PC-3 (cell line): ENCODE results near the gene PSMC1. TPM values are rescaled to one million over a fixed set of nuclear protein-coding genes. Genes with fewer than 3 reads are reported as not detected.

ENCODE experiments used
- ATAC-seq: fragments of 200-7000 bp; cut with Tn5 transposase; 2 replicates; pipeline ENCODE4 v1.9.1; 2020; ENCODE audit warnings: mild to moderate bottlenecking, moderate library complexity
- BruUV-seq: library from RNA; stranded (reverse); fragments of 400-500 nt; replicated peaks from 2 replicates; lab custom pipeline; 2021; lab: Mats Ljungman, UMichigan
- CTCF ChIA-PET: fragments of 300-600 bp; sonication (Branson Sonifier 250); formaldehyde crosslinking; loops from one replicate; lab custom pipeline; 2022; ENCODE audit warnings: antibody characterized with exemption; lab: Charles Lee
- POLR2A ChIA-PET: fragments of 300-600 bp; sonication (Branson Sonifier 250); formaldehyde crosslinking; loops from one replicate; lab custom pipeline; 2022; ENCODE audit warnings: antibody characterized with exemption; ENCODE audit not compliant: unreplicated experiment; lab: Charles Lee
- DNase-seq: peaks from one replicate; pipeline ENCODE4 v3.0.0-alpha.2; 2015
- H2AFZ ChIP-seq: fragments of 300-600 bp; sonication (generic); 2 replicates; pipeline ENCODE4 v1.6.0; 2016; ENCODE audit warnings: antibody characterized with exemption, low read length
- H3F3A ChIP-seq: fragments of 300-600 bp; sonication (generic); one replicate; pipeline ENCODE4 v1.6.0; 2017; ENCODE audit warnings: antibody characterized with exemption, low read length, control low read depth, mild to moderate bottlenecking; ENCODE audit not compliant: unreplicated experiment
- H3K27ac ChIP-seq: fragments of 300-600 bp; sonication (generic); 2 replicates; pipeline ENCODE4 v1.5.1; 2016; ENCODE audit warnings: mild to moderate bottlenecking, low read length
- H3K27me3 ChIP-seq: fragments of 300-600 bp; sonication (generic); 2 replicates; pipeline ENCODE4 v1.6.1; 2016; ENCODE audit warnings: low read length, mixed read lengths
- H3K36me3 ChIP-seq: fragments of 300-600 bp; sonication (generic); 2 replicates; pipeline ENCODE4 v1.6.1; 2016; ENCODE audit warnings: low read depth, mixed run types, low read length, mixed read lengths
- H3K4me1 ChIP-seq: fragments of 300-600 bp; sonication (generic); 2 replicates; pipeline ENCODE4 v1.5.1; 2016; ENCODE audit warnings: low read length; ENCODE audit not compliant: insufficient read depth
- H3K4me2 ChIP-seq: fragments of 300-600 bp; sonication (generic); 2 replicates; pipeline ENCODE4 v1.6.0; 2016; ENCODE audit warnings: low read length
- H3K4me3 ChIP-seq: fragments of 300-600 bp; sonication (generic); 2 replicates; pipeline ENCODE4 v1.5.1; 2016; ENCODE audit warnings: mild to moderate bottlenecking, low read length, mixed read lengths
- H3K79me2 ChIP-seq: fragments of 300-600 bp; sonication (generic); 2 replicates; pipeline ENCODE4 v1.6.1; 2017; ENCODE audit warnings: low read length, mixed read lengths
- H3K9ac ChIP-seq: fragments of 300-600 bp; sonication (generic); 2 replicates; pipeline ENCODE4 v1.6.0; 2016; ENCODE audit warnings: mild to moderate bottlenecking, low read length
- H3K9me2 ChIP-seq: fragments of 300-600 bp; sonication (generic); replicated peaks from 2 replicates; pipeline ENCODE4 v1.6.1; 2016; ENCODE audit warnings: mixed run types, low read length, mixed read lengths
- H3K9me3 ChIP-seq: fragments of 300-600 bp; sonication (generic); 2 replicates; pipeline ENCODE4 v1.6.1; 2016; ENCODE audit warnings: low read length, mixed read lengths
- H4K20me1 ChIP-seq: fragments of 300-600 bp; sonication (generic); 2 replicates; pipeline ENCODE4 v1.6.1; 2016; ENCODE audit warnings: low read length, mixed read lengths
- CTCF ChIP-seq: fragments of 300-600 bp; sonication (generic); conservative IDR thresholded peaks from 2 replicates; pipeline ENCODE4 v1.5.1; 2017; ENCODE audit warnings: antibody characterized with exemption, low read depth, mild to moderate bottlenecking, low read length
- EZH2 ChIP-seq: fragments of 300-600 bp; sonication (generic); IDR thresholded peaks from one replicate; pipeline ENCODE4 v1.6.1; 2017; ENCODE audit warnings: antibody characterized with exemption, mild to moderate bottlenecking, low read length; ENCODE audit not compliant: unreplicated experiment
- EZH2phosphoT487 ChIP-seq: fragments of 300-600 bp; sonication (generic); IDR thresholded peaks from 2 replicates; pipeline ENCODE4 v1.6.1; 2018; ENCODE audit warnings: mild to moderate bottlenecking, antibody characterized with exemption, low read length, borderline replicate concordance
- intact Hi-C: fragments of 100-400 bp; cut with micrococcal nuclease; formaldehyde crosslinking; loops from 2 replicates; pipeline ENCODE4 v1.9.0; 2023
- total RNA-seq: library from RNA; depleted of rRNA; stranded (reverse); fragments of >200 nt; gene quantifications from 2 replicates; pipeline ENCODE4 v1.2.3, GENCODE V29; 2014

PSMC1 gene
- total RNA-seq, 1 experiment from 2014 or later, result 208 TPM

- Histone ChIP-seq H3K79me2 (no peaks in the 10 kb centered on the region), H3K4me1 (no peaks in the 10 kb centered on the region), H3K27ac (no peak overlapping the region), H3K4me3 (no peak overlapping the region), H3K9me2 (no peaks in the 10 kb centered on the region), H2AFZ (no peak overlapping the region), H3K9ac (no peak overlapping the region), H3K9me3 (no peaks in the 10 kb centered on the region), H4K20me1 (no peaks in the 10 kb centered on the region; the same call in 1 of the 2 replicates), H3K4me2 (no peak overlapping the region), H3K27me3 (no peaks in the 10 kb centered on the region), H3K36me3 (peaks cover 5% of the 10 kb centered on the region; the same call in 1 of the 2 replicates), H3F3A (no peaks in the 10 kb centered on the region)
- ATAC-seq, result no peak
- no peak for TF ChIP-seq EZH2
- no peak for TF ChIP-seq EZH2phosphoT487
- no peak for TF ChIP-seq CTCF
- ChIA-PET POLR2A (no interaction called here), CTCF (interaction anchor here (0.7 kb wide), 1 partner anchor 576 kb away, joined by 4 read pairs; no protein-coding TSS in a partner anchor)
- intact Hi-C loops, result no loop called here
- BruUV-seq, result no TSS peak
- DNase-seq, result no peak
Observed at GRCh38 chr14:90303473-90303872, 47.1 kb downstream of the PSMC1 start.

- CTCF ChIA-PET, result no interaction called here
- no peaks in the 10 kb centered on the region for H3K9me3 ChIP-seq
- H3K79me2 ChIP-seq, result no peaks in the 10 kb centered on the region
- no peak overlapping the region for H2AFZ ChIP-seq
- H3K36me3 ChIP-seq, result peaks cover 8% of the 10 kb centered on the region; the same call in 1 of the 2 replicates
- no peak overlapping the region for H3K4me2 ChIP-seq
- H3K27ac ChIP-seq, result no peak overlapping the region
- H3K27me3 ChIP-seq, result no peaks in the 10 kb centered on the region
- H3K4me3 ChIP-seq, result no peak overlapping the region
- no peak for TF ChIP-seq EZH2phosphoT487
- no peak for TF ChIP-seq CTCF
- no peak for TF ChIP-seq EZH2
- no peaks in the 10 kb centered on the region for H3F3A ChIP-seq
- POLR2A ChIA-PET, result no interaction called here
- intact Hi-C loops, result no loop called here
- no peak for DNase-seq
- BruUV-seq, result no TSS peak
- no peaks in the 10 kb centered on the region; the same call in 1 of the 2 replicates for H4K20me1 ChIP-seq
- ATAC-seq, result no peak
- H3K9ac ChIP-seq, result no peak overlapping the region
- H3K4me1 ChIP-seq, result no peaks in the 10 kb centered on the region
- no peaks in the 10 kb centered on the region for H3K9me2 ChIP-seq
Observed at GRCh38 chr14:90304502-90304901, 48.1 kb downstream of the PSMC1 start.

- Histone ChIP-seq H3K27ac (no peak overlapping the region), H3K4me1 (no peaks in the 10 kb centered on the region), H3K9me3 (no peaks in the 10 kb centered on the region), H4K20me1 (no peaks in the 10 kb centered on the region; the same call in 1 of the 2 replicates), H3K4me2 (no peak overlapping the region), H3K9me2 (no peaks in the 10 kb centered on the region), H2AFZ (no peak overlapping the region), H3F3A (no peaks in the 10 kb centered on the region), H3K79me2 (no peaks in the 10 kb centered on the region), H3K27me3 (no peaks in the 10 kb centered on the region), H3K36me3 (peaks cover 8% of the 10 kb centered on the region; the same call in 1 of the 2 replicates), H3K9ac (no peak overlapping the region), H3K4me3 (no peak overlapping the region)
- CTCF ChIA-PET, result no interaction called here
- POLR2A ChIA-PET, result interaction anchor here (0.6 kb wide), 1 partner anchor 394 kb away, joined by 4 read pairs; no protein-coding TSS in a partner anchor
- intact Hi-C loops, result no loop called here
- ATAC-seq (no peak), DNase-seq (no peak)
- TF ChIP-seq EZH2phosphoT487 (no peak), CTCF (no peak), EZH2 (no peak)
- BruUV-seq, result no TSS peak
Observed at GRCh38 chr14:90305176-90305601, 48.8 kb downstream of the PSMC1 start.
